Progenitor cell of endocrine pancreas (in vitro differentiated cells): ENCODE data around the gene TTC23. TPM values are rescaled to one million over a fixed set of nuclear protein-coding genes. Genes with fewer than 3 reads are reported as not detected.
A peak's percentile ranks its signal among the peaks of the same experiment; 100 is the strongest.

Experiments used
- DNase-seq: peaks from one replicate; pipeline ENCODE4 v3.0.0; 2021; ENCODE audit warnings: low spot score; ENCODE audit not compliant: unreplicated experiment
- H3K27ac Mint-ChIP-seq: 2 replicates; pipeline ENCODE4 v1.8.0; 2021; ENCODE audit warnings: mild to moderate bottlenecking, moderate library complexity, mixed read lengths
- H3K27me3 Mint-ChIP-seq: 2 replicates; pipeline ENCODE4 v1.8.0; 2021; ENCODE audit warnings: mixed read lengths
- H3K36me3 Mint-ChIP-seq: 2 replicates; pipeline ENCODE4 v1.8.0; 2022; ENCODE audit warnings: mixed read lengths; ENCODE audit not compliant: insufficient read depth
- H3K4me1 Mint-ChIP-seq: 2 replicates; pipeline ENCODE4 v1.8.0; 2021; ENCODE audit warnings: low read depth, mixed read lengths
- H3K4me3 Mint-ChIP-seq: 2 replicates; pipeline ENCODE4 v1.8.0; 2021; ENCODE audit warnings: low read depth, mild to moderate bottlenecking, moderate library complexity, mixed read lengths
- H3K9me3 Mint-ChIP-seq: 2 replicates; pipeline ENCODE4 v1.8.0; 2021; ENCODE audit warnings: low read depth, mixed read lengths
- total RNA-seq: library from RNA; stranded (reverse); gene quantifications from 2 replicates; pipeline ENCODE4 v1.2.1, GENCODE V29; 2021
- TF ChIP-seq, protein P1 (sequence below): fragments of 200-600 bp; sonication (generic); IDR thresholded peaks from one replicate; pipeline ENCODE4 v1.5.0; 2021; ENCODE audit warnings: antibody characterized with exemption, mild to moderate bottlenecking; ENCODE audit not compliant: unreplicated experiment

Gene TTC23
- total RNA-seq, 1 donor from 2014 or later: 28.4 TPM

GRCh38 chr15:99125061-99125891, 124.1 kb downstream of the TTC23 start:
- peaks cover 6% of the 10 kb centered on the region for H3K9me3 Mint-ChIP-seq
- H3K4me3 Mint-ChIP-seq: no peak overlapping the region
- TF ChIP-seq, protein P1, sequence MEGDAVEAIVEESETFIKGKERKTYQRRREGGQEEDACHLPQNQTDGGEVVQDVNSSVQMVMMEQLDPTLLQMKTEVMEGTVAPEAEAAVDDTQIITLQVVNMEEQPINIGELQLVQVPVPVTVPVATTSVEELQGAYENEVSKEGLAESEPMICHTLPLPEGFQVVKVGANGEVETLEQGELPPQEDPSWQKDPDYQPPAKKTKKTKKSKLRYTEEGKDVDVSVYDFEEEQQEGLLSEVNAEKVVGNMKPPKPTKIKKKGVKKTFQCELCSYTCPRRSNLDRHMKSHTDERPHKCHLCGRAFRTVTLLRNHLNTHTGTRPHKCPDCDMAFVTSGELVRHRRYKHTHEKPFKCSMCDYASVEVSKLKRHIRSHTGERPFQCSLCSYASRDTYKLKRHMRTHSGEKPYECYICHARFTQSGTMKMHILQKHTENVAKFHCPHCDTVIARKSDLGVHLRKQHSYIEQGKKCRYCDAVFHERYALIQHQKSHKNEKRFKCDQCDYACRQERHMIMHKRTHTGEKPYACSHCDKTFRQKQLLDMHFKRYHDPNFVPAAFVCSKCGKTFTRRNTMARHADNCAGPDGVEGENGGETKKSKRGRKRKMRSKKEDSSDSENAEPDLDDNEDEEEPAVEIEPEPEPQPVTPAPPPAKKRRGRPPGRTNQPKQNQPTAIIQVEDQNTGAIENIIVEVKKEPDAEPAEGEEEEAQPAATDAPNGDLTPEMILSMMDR: no peak
- H3K27ac Mint-ChIP-seq: no peak overlapping the region
- H3K4me1 Mint-ChIP-seq: peaks cover 7% of the 10 kb centered on the region
- no peak for DNase-seq
- H3K27me3 Mint-ChIP-seq: no peaks in the 10 kb centered on the region
- H3K36me3 Mint-ChIP-seq: peaks cover 11% of the 10 kb centered on the region

- TF ChIP-seq, protein P1: no peak
- Mint-ChIP-seq H3K27me3 (no peaks in the 10 kb centered on the region), H3K9me3 (peaks cover under 1% of the 10 kb centered on the region), H3K27ac (peak overlapping the region; percentile 76), H3K4me3 (no peak overlapping the region), H3K36me3 (peaks cover 5% of the 10 kb centered on the region), H3K4me1 (peaks cover 7% of the 10 kb centered on the region)
- DNase-seq: no peak
Measured at GRCh38 chr15:99124641-99125040, 124.7 kb downstream of the TTC23 start.

- H3K36me3 Mint-ChIP-seq: peaks cover 4% of the 10 kb centered on the region
- DNase-seq: no peak
- H3K4me1 Mint-ChIP-seq: peaks cover 7% of the 10 kb centered on the region
- TF ChIP-seq, protein P1: no peak
- peak overlapping the region; percentile 76 for H3K27ac Mint-ChIP-seq
- no peaks in the 10 kb centered on the region for H3K9me3 Mint-ChIP-seq
- H3K27me3 Mint-ChIP-seq: no peaks in the 10 kb centered on the region
- no peak overlapping the region for H3K4me3 Mint-ChIP-seq
Measured at GRCh38 chr15:99123713-99124451, 125.5 kb downstream of the TTC23 start.

- peaks cover under 1% of the 10 kb centered on the region for H3K36me3 Mint-ChIP-seq
- no peak for DNase-seq
- no peaks in the 10 kb centered on the region for H3K27me3 Mint-ChIP-seq
- peak overlapping the region; percentile 76 for H3K27ac Mint-ChIP-seq
- no peaks in the 10 kb centered on the region for H3K9me3 Mint-ChIP-seq
- H3K4me1 Mint-ChIP-seq: peaks cover 7% of the 10 kb centered on the region
- H3K4me3 Mint-ChIP-seq: no peak overlapping the region
- TF ChIP-seq, protein P1: no peak
Measured at GRCh38 chr15:99122831-99123712, 126.3 kb downstream of the TTC23 start.
